Stimulated activated CD8-positive, alpha-beta memory T cell treated with anti-CD3 and anti-CD28 coated beads, Interleukin-12 subunit alpha, Interleukin-12 subunit beta, amount 100 ng/mL, for 24 hours (primary cell): Measurements from ENCODE around the gene NMT2.
A peak's percentile ranks its signal among the peaks of the same experiment; 100 is the strongest.

Experiments
- DNase-seq: peaks from one replicate; pipeline ENCODE4 v3.0.0-alpha.2; 2020; ENCODE audit errors: extremely low read depth

Gene NMT2

GRCh38 chr10:15141136-15142054 lies 27.1 kb downstream of the NMT2 start:
- DNase-seq, result no peak

- no peak for DNase-seq
Measured at GRCh38 chr10:15140698-15141097, 27.8 kb downstream of the NMT2 start.

GRCh38 chr10:15137636-15138035 lies 30.9 kb downstream of the NMT2 start:
- no peak for DNase-seq

- no peak for DNase-seq
Measured at GRCh38 chr10:15137036-15137359, 31.5 kb downstream of the NMT2 start.

DNA sequence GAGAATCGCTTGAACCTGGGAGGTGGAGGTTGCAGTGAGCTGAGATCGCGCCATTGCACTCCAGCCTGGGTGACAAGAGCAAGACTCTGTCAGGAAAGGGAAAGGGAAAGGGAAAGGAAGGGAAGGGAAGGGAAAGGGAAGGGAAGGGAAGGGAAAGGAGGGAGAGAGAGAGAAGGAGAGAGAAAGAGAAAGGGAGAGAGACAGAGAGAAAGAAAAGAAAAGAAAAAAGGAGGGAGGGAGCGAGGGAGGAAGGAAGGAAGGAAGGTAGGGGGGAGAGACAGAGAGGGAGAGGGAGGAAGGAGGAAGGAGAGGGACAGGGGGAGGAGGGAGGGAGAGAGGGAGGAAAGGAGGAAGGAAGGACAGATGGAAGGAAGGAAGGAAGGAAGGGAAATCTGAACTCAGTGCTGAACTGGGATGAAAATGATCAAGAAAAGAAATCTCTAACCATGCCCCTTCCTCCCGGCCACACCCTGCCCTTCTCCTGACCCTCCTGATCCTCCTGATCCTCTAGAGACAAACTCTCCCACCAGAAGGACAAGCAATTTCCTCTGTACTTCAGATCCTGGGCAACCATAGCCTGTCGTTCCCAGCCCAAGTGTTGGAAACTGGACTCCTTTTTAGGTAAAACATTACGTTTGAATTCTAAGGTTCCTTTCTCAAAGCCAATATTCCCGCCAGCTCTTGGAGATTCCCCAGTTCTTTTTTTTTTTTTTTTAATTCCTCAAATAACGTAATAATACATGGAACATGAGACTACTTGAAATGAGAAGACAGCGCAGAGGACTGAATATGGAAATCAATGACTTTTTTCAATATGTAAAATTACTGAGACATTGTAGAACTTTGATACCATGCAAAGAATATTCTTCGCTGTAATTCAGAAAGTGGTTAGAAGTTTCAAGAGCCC lies 32.1 kb downstream of the NMT2 start:
- no peak for DNase-seq

GRCh38 chr10:15131330-15131729 lies 37.2 kb downstream of the NMT2 start:
- no peak for DNase-seq

DNA sequence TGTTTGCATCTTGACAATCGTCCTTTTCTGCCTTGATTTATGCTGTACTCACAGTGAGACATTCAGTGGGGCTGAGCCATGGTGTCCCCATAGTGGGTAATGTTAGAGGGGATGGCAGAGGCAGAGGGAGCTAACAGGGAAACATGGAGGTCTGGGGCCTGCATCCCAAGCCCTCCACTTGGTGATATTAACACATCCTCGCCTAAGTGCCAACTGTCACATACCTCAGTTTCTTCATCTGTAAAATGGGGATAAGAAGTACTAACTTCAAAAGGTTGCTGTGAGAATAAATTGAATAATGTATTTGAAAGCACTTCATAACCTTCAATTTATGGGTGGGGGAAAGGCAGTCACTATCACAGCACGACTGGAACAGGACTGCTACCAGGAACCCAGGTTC lies 43.6 kb downstream of the NMT2 start:
- no peak for DNase-seq

GRCh38 chr10:15124190-15124589 lies 44.3 kb downstream of the NMT2 start:
- no peak for DNase-seq

GRCh38 chr10:15123749-15124184 lies 44.7 kb downstream of the NMT2 start:
- no peak for DNase-seq

DNA sequence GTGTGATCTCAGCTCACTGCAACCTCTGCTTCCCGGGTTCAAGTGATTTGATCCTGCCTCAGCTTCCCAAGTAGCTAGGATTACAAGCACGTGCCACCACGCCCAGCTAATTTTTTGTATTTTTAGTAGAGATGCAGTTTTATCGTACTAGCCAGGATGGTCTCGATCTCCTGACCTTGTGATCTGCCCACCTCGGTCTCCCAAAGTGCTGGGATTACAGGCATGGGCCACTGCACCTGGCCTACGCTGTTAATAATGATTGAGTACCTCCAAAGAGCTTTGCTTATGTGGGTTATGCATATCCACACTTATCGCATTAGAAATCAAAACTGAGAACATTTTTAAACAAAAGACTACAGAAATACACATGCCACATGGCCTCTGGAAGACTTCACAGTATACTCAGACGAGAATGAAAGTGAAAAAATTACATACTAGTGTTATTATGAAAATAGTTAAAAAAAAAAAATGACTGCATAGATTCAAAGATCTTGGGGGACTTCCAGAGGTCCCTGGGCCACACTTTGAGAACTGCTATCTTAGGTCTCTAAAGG lies 45.9 kb downstream of the NMT2 start:
- DNase-seq, result no peak

- no peak for DNase-seq
Measured at GRCh38 chr10:15121707-15122106, 46.8 kb downstream of the NMT2 start.

- DNase-seq, result no peak
Measured at GRCh38 chr10:15120523-15120922, 48.0 kb downstream of the NMT2 start.

DNA sequence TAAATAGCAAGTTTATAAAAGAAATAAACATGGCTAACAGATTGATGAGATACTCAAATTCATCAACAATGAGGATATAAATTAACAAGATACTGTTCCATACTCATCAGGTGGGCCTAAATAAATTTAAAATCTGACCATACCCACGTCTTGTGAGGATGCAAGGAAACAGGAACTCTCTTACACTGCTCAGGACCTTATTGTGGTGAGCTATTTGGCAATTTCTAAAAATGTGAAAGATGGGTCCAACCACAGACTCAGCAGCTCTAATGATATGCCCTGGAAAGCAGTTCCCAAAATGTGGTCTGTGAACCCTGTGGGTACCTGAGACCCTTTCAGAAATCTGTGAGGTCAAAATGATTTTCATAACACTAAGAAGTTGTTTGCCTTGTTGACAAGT lies 49.9 kb downstream of the NMT2 start:
- no peak for DNase-seq

DNA sequence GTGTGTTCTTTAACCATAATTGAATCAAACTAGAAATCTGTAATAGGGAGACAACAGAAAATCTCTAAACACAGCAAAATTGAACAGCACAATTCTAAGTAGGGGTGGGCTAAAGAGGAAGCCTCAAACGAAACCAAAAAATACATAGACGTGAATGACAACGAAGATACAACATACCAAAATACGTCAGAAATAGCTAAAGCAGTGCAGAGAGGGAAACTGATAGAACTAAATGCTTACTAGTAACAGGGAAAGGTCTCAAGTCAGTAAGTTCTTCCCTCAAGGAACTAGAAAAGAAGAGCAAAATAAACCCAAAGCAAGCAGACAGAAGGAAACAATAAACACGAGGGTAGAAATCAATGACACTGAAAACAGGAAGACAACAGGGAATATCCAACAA lies 52.3 kb downstream of the NMT2 start:
- DNase-seq, result no peak

- no peak for DNase-seq
Measured at GRCh38 chr10:15113766-15114165, 54.7 kb downstream of the NMT2 start.

DNA sequence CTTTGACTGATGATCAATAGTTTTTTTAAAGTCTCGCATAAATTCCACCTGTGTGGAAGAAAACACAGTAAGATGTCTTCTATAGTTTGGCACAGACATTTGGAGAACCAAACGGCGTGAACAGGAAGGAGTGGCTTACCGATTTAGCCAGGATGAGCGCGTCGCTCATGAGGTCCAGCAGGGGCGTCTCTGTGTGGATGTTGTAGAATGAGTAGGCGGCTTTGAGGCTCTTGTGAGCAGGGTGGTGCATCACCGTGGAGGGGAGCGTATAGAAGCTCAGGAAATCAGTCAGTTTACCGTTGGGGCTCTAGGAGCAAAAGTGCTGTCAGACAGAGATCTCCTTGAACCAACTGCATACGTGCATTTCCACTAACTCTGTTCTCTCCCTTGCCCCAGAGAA lies 55.8 kb downstream of the NMT2 start:
- DNase-seq, result no peak

DNA sequence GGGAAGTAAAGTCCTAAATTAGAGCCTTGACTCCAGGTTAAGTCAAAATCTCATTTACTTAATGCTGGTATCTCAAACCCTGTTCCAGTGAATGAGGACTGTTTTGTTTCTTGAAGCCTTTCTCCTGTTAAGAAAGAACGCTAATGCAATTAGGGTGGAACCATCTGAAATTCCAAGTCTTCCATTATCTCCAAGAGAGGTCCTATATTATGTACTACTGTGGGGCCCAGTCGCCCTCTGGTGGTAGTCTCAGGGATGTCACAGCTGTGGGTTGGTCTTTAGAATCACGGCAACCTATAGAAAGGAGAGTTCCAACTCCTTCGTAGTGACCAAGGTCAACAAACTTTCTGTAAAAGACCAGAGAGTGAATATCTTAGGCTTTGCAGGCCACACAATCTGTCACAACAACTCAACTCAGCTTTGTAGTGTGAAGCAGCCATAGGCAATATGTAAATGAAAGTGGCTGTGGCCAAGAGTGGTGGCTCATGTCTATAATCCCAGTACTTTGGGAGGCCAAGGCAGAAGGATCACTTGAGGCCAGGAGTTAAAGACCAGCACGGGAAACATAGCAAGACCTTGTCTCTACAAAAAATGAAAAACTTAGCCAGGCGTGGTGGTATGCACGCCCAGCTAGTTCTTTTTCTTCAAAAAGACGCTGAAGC lies 62.0 kb downstream of the NMT2 start:
- DNase-seq, result no peak

GRCh38 chr10:15103513-15103912 lies 65.0 kb downstream of the NMT2 start:
- DNase-seq, result no peak

- DNase-seq, result no peak
Measured at GRCh38 chr10:15099886-15100285, 68.6 kb downstream of the NMT2 start.

DNA sequence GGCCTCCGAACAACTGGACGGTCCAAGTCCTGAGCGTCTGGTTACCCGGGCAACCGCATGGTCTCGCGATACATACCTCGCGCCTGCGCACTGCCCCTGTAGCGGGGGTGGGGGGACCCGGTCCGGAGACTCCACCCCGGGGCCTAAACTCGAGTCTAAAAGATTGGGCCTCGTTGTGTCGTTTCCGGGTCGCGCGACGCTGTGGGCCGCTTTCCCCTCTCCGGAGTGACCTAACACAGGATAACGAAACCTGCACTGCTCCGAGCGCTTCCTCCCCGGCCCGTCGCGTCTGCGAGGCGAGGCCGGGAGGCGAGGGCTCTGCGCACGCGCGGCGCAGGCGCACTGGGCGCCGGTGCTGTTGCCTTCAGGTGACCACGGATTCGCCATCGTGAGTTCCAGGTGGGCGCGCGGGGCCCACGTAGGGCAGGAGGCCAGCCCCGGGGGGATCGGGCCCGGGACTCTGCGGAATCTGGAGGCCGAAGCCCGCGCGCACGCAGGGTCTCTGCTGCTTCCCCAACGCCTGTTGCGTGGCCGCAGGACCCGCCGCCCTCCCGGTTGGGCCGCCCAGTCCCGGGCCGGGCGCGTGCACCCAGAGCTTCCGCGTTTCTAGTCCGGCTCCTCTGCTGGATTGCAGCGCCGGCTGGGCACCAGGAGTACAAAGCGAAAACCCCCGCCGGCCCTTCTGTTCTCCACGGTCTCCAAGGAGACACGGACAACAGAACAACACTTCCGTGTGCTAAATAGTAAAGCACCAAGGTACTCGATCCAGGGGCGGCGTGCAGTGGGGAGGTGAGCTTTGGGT lies 71.3 kb downstream of the NMT2 start, which contains the start of gene RPP38:
TSS of gene RPP38 (plus strand) at position 345 of the 802 bp plus-strand sequence. CDS start 5,960 bp downstream, outside the sequence.
- DNase-seq, result peak; percentile 88

DNA sequence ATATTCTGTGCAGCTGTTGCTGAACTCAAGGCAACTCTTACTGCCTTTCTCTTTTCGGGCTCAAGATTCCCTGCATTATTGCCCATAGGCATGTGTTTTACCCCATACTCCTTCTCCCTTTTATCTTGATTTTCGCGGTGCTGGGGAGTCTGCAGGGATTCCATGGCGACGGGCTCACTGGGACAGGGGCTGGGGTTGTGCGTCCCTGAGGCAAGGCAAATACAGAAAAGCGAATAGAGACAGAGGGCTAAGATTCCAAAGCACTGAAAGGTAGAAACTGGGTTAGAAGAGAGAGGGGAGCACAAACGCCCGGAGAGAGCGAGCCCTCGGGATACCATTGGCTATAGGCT lies 71.9 kb downstream of the NMT2 start:
- no peak for DNase-seq
